Frontal cortex (tissue), 4 donors: ENCODE results near the gene NAE1. TPM values are rescaled to one million over a fixed set of nuclear protein-coding genes. Genes with fewer than 3 reads are reported as not detected.
"Not testable (repeated sequence)": the region's sequence is repeated elsewhere in the genome, so short reads cannot be mapped to it uniquely, and the experiment has no call there.

ENCODE experiments used
- DNase-seq, 2 donors: peaks; one replicate each; pipeline ENCODE4 v3.0.0; 2012; ENCODE audit warnings: low spot score in 2 of 2
- FAIRE-seq: peaks from 2 replicates; lab custom pipeline; 2012; peaks lifted over from hg19 to GRCh38; lab: Jason Lieb, UNC
- total RNA-seq: library from RNA; depleted of rRNA; stranded (reverse); fragments of >200 nt; gene quantifications from one replicate; pipeline ENCODE4 v1.2.3, GENCODE V29; 2014
- donor health status: control.
- donor health status: control.
- donor health status: control.

NAE1 gene
- total RNA-seq, 1 donor from 2014 or later: 110 TPM

DNA sequence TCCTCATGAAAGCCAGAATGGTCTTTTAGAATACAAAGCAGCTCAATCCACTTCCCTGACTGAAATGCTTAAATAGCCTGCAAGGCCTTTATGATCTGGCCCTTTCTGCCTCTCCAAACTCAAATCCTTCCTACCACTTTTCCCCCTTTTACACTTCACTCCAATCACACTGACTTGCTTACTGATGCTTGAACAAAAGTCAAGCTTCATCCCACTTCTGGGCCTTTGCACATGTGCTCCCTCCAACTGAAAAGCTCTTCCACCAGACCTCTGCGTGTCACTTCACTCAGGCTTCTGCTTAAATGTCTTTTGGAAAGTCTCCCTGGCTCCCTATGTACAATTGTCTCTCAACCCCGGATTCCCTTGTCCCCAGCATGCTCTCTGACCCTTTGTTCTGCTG, 16.0 kb downstream of the NAE1 start:
- FAIRE-seq: no peak

DNA sequence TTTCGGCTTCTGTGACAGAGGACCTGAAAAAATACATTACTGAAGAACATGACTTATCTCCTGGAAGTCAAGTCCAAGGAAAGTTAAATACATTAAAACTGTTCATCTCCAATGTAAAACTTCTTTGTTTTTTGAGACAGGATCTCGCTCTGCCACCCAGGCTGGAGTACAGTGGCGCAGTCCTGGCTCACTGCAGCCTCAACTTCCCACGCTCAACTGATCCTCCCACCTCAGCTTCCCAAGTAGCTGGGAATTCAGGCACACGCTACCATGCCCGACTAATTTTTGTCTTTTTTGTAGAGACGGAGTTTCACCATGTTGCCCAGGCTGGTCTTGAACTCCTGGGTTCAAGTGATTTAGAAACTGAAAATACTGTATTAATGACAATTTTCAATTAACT, 19.7 kb downstream of the NAE1 start:
- DNase-seq: no peak
- no peak for FAIRE-seq

More for the DNA sequence above, 16.0 kb downstream of the NAE1 start:
- DNase-seq: no peak

DNA sequence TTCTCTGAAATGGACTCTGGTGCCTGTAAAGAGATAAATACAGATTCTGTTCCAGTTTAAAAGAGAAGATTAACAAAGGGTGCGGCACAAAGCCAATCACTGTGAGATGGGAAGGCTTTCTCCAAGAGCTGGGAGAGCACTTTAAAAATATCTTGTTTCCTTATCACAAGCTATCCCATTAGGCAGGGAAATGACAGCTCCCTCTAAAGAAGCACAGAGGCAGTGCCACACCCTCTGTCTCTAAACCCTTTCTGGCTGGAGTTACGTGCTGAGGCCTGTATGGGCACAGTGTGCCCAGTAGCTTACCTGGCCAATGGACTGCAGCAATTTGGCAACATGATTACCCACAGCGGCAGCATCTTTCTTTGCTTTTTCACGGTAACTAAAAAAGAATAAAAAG, 20.4 kb downstream of the NAE1 start:
- no peak for FAIRE-seq
- DNase-seq: no peak

DNA sequence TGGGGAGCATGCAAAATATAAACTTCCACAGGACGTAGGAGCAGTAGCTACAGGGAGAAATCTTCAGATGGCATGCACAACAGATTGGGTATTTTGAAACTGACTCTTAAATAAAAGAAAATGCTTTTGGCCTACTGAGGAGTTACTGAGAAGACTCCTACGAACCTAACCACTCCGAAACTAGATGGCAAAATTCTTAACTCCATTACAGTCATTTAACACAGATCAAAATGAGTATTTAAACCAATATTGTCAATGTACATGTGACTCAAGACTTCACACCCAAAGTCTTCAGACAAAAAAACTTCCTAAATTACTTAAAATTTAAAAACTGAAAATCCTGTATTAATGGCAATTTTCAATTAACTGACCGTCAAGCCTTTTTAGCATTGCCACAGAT, 21.0 kb downstream of the NAE1 start:
- DNase-seq (no peak), FAIRE-seq (no peak)

DNA sequence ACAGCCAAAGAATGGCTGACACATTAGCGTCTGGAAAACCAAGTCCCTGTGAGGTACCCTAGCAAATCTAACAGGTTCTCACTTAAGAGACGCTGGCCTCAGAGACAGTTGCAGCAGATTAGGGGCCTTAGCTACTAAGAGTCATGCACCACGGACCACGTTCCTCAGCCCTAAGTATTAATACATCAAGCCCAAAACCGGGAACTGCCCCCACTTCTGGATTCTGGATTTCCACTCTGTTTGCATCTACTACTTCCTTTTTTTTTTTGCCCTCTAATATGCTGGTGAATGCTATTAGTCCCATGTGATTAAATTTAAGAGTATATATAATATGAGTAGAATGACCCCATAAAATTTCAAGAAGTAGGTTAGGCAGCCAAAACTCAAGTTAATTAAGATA, 28.6 kb downstream of the NAE1 start:
- no peak for FAIRE-seq

DNA sequence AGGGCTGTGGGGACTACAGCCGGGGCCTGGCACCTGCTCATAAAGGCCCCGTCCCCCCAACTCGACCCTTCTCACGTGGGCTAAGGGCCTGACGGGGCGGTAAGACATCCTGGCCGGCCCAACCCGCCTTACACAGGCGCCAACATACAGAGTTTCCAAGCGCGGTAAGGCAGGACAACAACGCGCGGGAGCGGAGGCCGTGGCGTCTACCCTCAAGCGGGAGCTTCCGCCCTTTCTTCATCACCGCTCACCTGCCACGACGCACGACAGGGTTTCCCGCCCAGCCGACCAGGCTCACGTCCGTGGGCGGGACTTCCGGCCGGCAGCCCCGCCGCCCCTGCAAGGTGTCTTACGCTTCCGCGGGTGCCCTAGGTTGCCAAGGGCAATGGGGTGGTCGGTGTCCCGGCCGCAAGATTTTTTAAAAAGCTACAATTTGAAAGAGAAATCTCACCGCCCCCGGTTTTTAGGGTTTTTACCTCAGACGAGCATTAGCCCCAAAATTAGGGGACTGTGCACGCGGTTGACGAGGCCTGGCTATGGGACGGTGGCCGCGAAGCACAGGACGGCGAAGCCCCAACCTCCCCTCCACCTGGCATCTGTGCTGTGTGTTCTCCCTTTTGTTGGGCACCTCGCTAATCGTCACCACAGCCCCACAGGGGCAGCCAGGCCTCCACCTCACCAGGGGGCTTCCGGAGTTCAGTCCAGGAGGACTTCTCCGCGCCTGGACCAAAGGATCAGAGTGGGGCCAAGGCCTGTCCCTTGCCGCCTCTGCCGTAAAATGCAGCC, 29.3 kb downstream of the NAE1 start, which contains the start of gene TERB1:
TSS of gene TERB1 (minus strand) at position 265 of the 786 bp plus-strand sequence. CDS start 4,786 bp downstream, outside the sequence.
- no peak for FAIRE-seq
- no peak for DNase-seq

More for the DNA sequence above, 28.6 kb downstream of the NAE1 start:
- DNase-seq: no peak

DNA sequence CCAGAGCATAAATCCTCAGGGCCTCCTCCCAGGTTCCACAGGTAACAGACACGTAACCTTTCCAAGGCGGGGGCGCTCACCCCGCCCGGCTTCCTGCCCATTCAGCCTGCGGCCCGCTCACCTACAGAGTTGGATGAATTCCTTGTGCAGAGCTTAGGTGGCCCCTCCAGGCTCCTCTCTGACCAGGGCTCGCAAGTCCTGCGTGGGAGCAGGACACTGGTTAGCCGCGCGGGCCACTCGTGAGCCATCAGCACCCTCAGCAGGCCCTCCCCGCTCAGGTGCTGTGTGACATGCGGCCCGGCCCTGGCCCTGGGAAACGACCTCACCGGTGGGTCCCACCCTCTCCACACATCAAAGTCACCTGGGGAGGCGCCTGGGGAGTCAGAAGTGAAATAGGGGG, 29.9 kb downstream of the NAE1 start:
- no peak for FAIRE-seq
- no peak for DNase-seq

DNA sequence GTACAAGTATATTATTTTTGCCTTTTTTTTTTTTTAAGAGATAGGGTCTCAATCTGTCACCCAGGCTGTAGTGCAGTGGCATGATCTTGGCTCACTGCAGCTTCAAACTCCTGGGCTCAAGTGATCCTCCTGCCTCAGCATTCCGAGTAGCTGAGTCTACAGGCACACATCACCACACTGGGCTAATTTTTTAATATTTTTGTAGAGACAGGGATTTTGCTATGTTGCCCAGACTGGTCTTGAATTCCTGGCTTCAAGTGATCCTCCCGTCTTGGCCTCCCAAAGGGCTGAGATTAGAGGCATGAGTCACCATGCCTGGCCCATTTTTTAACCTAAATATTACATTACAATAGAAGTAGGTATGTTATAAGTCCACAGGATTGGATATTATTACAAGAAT, 32.6 kb downstream of the NAE1 start:
- FAIRE-seq: no peak

DNA sequence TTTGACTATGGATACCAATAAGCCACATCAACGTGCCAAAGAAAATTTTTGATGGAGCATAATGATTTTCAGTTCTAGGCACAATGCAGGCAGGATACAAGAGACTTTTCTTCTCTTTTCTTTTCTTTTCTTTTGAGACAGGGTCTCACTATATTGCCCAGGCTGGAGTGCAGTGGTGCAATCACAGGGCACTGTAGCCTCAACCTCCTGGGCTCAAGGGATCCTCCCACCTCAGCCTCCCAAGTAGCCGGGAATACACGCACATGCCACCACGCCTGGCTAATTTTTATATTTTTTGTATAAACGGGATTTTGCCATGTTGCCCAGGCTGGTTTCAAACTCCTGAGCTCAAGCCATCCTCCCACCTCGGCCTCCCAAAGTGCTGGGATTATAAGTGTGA, 36.8 kb downstream of the NAE1 start:
- DNase-seq, FAIRE-seq: not testable (repeated sequence)

More for the DNA sequence above, 32.6 kb downstream of the NAE1 start:
- DNase-seq: no peak

DNA sequence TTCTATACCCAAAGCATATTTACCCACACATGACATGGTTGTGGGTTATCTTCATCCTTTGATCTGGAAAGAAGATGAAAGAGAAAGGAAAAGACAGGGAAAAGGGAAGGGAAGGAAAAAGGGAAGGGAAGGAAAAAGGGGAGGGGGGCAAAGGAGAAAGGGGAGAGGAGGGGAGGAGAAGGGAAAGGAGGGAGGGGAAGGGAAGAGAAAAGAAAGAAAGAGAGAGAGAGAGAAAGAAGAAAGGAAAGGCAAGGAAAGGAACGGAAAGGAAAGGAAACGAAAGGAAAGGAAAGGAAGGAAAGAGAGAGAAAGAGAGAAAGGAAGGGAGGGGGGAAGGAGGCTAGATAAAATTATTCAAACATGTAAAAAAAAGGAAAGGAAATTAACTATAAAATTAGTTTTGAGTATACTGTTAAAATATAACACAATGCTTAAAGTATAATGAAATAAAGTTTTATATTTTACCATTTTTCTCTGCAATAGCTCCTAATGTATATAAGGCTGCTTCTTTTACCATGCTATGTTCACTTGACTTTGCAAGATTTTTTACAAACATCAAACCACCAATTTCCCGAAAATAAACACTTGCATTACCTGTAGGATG, 40.5 kb downstream of the NAE1 start:
- FAIRE-seq (no peak), DNase-seq (no peak)

DNA sequence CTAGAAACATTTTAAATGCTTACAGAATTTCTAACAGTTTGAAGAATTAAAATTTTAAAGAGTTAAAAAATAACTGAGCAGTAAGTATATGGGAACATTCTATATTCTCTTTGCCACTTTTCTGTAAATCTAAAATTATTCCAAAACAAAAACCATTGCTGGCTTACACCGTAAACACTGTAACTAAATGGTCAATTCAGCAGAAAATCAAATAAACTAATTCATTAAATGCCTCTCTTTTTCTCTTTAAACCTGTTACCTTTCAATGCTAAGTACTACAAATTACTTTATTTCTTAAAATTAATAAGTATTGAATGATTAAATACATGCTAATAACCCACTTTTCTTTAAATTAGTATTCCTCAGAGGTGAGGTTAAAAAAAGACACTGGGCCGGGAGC, 43.3 kb downstream of the NAE1 start:
- FAIRE-seq (no peak), DNase-seq (no peak)

DNA sequence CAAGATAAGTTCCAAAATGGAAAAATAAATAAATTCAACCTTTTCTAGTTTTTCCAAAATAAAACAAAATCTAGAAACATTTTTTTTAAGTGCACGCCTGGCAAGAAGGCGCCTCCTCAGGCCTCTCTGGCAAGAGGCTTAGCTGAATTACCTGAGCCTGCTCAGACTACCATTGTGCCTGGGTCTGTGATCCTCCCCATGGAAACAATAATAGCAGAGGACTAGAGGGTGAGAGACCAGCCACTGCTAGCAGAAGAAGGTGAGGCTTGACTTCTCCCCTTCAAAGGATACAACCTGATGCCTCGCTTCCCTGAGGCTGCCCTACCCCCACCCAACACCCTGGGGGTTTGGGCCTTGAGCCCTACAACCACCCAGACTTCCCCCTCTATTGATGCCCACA, 44.2 kb downstream of the NAE1 start:
- DNase-seq (no peak), FAIRE-seq (no peak)

DNA sequence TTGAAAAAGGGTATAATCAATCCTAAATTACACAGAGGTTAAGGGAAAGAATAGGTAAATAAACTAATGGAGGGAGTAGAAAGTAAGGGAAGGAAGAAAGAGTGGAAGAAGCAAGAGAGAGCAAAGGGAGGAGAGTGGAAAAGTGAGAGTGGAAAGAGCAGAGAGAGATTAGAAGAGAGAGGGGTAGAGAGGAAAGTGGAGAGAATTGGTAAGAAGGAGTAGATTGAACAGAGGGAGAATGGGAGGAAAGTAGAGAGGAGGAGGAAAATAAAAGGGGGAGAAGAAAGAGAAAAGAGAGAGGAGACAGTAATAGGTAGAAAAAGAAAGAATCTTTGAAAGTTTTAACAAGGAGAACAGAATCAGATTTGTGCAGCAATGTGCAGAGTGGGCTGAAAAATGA, 54.3 kb downstream of the NAE1 start:
- no peak for FAIRE-seq
- no peak for DNase-seq

DNA sequence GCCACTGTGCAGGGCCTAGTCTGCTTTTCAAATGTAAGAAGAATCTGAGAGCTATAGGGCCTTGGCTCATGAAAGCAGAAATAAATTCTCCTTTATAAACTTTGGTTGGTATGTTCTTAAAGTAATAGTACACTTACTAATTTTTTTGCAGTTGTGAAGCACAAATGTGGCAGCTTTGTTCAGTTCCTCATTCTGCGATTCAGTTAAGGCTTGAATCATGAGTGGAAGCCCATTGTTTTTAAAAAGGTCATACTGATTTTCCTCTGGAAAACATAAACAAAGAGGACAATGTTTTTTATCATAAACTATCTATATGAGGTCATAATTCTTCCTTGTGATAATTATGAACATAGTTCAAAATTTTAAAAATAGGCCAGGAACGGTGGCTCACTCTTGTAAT, 55.8 kb downstream of the NAE1 start:
- no peak for DNase-seq
- no peak for FAIRE-seq

DNA sequence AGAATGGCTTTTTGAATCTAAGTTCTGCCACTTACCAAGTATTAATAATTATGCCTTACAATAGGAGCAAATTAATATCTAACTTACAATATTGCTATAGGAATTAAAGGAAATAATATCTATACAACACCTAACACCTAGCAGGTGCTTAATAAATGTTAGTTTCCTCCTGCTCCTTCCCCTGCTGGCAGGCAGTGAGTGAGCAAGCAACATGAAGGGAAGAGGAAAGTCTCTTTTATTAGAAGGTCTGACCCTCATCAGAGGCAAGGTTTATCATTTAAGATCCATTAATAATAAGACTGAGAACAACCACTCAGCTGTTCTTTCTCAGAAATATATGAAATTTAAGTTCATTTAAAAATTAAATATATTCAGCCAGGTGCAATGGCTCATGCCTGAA, 72.7 kb downstream of the NAE1 start:
- DNase-seq (no peak), FAIRE-seq (no peak)

DNA sequence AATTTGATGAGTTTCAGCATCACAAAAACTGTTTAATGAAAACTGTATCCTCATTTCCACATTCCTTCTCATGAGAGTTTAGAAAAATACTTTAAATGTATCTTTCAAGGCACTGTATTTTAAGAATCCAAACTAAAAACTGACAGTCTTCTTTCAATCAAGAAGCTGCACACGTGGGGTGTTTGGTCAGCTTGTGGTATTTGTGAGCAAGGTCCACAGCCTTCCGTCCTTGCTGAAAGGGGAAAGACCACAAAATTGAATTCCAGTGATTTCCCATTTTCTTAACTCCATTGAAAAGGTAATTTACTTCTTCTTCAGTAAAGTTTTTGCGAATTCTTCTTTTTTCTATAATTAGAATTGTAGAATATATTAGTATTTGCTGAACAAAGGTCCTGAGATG, 76.0 kb downstream of the NAE1 start:
- no peak for FAIRE-seq
- no peak for DNase-seq

DNA sequence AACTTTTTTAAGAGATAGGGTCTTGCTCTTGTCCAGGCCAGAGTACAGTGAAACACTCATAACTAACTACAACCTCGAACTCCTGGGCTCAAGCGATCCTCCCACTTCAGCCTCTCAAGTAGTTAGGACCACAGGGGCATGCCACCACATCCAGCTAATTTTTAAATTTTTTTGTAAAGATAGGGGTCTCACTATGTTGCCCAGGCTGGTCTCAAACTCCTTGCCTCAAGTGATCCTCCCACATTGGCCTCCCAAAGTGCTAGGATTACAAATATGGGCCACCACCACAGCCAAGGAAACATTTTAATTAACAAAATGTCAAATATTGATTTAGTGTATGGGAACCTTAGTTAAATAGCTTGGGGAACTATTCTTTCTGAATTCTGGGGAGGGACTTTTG, 76.6 kb downstream of the NAE1 start:
- no peak for FAIRE-seq

DNA sequence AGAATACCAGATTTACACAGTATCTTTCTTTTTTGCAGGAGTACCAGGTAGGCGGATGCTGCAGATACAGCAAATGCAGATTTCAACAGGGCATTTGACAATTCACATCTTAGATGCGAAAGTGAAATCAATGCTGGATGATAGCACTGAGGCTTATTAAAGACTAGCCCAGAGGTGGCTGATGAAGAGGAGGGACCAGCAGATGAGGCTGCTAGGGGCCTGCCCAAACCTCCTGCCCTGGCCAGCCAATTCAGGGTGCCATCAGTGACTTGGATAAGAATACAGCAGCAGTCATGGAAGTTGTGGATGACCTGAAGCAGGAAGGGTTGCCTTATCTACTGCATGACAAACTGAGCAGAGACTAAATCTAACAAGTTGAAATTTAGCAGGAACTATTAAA, 77.8 kb downstream of the NAE1 start:
- DNase-seq: no peak
- no peak for FAIRE-seq

More for the DNA sequence above, 76.6 kb downstream of the NAE1 start:
- no peak for DNase-seq
